GM18873 (cell line): ENCODE measurements around the gene KCTD16.

Source experiments
- ATAC-seq: cut with Tn5 transposase; IDR thresholded peaks from one replicate; pipeline ENCODE4 v1.9.1; 2021; ENCODE audit warnings: mild to moderate bottlenecking, moderate library complexity, moderate number of reproducible peaks; ENCODE audit not compliant: unreplicated experiment, low FRiP score

KCTD16 gene

DNA sequence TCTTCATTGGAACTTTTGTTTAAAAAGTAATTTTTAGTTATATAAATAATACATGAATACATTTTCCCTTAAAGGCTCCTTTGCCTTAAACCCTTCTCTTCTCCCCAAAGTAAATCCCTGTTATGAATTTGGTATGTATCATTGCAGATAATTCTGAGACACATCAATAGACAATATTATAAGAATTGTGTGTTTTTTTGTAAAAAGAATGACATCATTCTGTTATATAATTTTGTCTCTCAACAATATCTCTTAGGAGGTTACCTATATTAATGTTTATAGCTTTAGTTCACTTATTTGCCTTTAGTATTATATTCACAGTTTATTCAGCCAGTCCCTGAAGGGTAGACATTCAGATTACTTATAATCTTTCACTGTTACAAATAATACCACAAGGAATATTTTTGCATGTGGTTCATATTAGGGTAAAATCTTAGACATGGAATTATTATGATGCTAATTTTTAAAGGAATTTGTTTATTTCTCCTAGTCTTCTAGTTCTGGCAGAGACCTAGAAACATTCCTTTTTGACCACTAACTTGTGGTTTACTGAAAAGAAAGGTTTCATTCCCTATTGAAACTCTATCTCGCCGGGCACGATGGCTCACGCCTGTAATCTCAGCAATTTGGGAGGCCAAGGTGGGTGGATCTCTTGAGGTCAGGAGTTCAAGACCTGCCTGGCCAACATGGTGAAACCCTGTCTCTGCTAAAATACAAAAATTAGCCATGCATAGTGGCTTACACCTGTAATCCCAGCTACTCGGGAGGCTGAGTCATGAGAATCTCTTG lies 105.6 kb downstream of the KCTD16 start:
- no peak for ATAC-seq

DNA sequence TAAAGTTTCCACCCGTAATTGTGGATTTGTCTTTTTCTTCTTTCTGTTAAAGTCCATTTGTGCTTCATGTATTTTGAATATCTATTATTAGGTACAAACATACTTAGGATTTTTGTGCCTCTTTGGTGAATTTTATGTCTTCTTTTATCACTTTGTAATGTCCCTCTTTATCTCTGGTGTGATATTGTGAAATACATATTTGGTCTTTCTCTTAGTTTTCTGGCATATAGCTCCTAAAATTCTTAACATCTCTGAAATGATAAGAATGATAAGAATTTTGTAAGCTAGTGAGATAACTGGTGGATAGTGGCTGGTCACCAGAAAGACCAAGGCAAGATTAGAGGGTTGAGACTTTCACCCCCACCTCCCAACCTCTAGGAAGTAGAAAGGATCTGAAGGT lies 111.1 kb downstream of the KCTD16 start:
- ATAC-seq, result no peak

DNA sequence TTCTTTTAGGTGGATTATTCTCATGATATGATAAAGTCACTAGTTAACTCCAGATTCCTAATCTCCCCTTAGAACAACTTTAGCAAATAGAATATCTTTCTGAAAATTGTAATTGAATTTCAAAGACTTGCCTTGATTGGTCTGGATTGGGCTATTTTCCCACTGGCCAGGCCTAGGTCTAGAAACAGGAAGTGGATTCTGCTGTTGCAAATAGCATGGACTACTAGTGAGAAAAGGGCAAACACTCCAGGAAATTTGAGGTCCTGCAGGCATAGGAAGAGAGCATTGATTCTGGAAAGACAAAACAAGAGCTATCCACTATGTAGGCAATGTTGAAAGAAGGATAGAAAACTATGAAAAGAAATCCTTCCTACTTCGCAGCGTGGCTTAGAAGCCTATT lies 113.4 kb downstream of the KCTD16 start:
- no peak for ATAC-seq

DNA sequence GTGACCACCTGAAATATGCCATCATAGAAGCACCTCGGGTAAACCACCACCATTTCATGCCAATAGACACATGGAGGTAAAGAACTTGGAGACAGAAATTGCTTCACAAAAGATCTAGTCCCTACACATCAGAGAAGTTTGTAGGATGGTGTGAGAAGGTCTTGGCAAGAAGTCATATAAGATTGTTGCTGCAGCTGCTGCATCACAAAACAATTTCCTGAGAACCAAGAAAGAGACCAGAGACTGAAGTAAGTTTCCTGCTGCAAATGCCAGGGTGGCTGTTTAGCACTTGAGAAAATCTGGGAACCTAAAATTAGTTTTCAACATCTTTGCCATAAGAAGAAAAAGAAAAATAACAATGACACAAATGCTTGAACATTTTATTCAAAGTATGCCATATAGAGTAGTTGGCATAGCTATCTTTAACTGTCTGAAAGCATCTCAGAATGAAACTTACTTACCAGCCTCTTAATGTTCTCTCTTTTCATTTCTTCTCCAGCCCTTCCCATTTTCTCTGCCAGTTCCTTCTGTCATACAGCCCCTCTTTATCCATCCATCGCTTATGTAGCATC lies 114.3 kb downstream of the KCTD16 start:
- ATAC-seq, result no peak

DNA sequence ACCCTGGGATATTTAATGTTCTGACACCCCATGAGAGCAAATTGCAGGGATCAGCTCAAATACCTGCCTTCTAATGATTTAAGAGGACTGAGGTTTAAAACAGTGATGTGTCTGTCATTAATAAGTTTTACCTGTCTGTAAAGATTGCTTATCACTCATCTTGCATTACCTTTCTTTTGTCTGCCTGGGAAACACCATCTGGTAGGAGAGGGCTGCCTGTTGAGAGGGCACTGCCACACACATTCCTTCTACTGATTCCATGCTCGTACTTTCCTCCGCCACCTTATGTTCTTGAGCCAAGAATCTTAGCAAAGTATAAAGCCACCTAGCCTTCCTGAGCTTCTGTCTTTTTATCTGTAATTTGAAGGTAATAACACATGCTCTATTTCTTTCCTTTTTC lies 118.6 kb downstream of the KCTD16 start:
- ATAC-seq, result no peak

DNA sequence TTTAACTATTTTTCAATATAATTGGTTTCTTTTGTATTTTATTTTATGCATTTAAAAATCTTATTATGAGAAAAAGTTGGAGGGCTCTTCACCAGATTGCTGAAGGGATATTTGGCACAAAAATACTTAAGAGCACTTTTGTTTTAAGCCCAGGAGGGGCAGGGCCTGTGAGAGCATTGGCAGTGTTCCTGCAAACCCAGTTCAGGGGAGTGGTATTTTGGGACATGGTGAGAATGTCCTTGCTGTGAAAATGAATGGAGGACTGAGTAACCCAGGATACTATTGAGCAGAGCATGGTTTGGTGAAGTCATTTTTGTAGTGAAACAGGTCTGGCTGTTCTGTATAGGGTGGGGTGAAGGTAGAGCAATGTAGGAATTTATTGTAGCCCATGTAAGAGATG lies 121.4 kb downstream of the KCTD16 start:
- no peak for ATAC-seq

DNA sequence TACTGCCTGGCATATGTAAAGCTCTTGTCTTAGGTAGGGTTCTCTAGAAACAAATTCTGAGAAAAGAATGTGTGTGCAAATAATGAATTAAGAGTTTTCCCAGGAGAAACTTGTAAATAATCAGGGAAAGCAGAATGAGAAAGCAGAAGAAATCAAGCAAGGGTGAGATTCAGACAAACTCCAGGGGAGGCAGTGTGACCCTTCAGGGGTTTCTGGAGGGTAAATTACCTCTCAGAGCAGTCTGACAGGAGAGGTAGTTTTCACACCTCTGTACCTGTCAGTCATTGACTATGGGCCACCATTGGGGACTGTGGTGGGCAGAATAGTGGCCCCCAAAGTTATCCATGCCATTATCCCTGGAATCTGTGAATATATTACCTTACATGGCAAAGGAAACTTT lies 124.6 kb downstream of the KCTD16 start:
- ATAC-seq, result no peak

DNA sequence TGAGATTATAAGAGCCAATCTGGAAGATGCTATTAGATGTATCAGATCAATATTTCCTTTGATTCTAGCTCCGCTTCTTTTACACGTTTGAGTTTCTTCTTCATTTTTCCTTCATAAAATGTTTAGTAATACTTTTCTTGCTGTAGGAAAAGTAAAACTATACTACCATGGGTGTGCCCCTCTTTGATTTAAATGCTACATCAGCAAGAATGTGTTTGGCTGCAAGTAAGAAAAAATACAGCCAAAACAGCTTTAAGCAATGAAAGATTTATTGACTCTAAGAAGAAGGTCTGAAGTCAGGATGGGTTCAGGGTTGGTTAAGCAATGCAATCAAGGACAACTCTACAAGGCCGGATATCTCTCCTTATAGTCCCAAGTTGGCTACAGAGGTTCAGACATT lies 126.4 kb downstream of the KCTD16 start:
- no peak for ATAC-seq

DNA sequence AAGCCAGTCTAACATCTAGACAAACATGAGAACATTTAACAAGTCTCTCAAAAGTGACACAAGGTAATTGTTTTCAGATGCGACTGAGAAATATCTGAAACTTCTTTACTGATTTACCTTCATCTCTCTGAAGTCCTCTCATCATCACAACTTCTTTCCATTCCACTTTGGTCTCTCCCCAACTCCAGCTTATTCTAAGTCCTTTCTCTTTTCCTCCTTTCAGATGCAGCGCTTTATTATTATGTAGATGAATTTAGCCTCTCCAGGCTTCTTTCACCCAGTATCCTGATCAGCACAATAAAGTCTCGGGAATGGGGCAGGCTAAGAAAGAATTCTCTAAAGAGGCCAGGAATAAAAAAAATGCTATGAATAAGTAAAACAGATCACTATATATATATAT lies 128.0 kb downstream of the KCTD16 start:
- no peak for ATAC-seq

DNA sequence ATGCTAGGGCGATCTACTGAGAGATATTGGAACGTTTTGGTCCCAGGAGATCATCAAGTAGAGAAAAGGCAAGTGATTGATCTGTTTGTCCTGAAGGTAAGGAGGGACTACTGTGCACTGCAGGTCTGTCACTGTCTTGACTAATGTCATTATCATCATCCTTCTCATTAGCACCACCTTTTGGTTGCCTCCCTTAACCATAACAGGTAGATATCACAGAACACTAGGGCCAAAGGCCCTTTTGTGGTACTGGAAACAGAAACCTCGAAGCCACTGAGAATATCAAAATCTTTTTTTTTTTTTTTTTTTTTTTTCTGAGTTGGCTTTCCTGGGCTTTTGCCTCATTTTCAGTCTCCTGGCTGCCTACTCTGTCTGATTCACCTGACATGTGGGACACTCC lies 134.0 kb downstream of the KCTD16 start:
- ATAC-seq, result no peak

DNA sequence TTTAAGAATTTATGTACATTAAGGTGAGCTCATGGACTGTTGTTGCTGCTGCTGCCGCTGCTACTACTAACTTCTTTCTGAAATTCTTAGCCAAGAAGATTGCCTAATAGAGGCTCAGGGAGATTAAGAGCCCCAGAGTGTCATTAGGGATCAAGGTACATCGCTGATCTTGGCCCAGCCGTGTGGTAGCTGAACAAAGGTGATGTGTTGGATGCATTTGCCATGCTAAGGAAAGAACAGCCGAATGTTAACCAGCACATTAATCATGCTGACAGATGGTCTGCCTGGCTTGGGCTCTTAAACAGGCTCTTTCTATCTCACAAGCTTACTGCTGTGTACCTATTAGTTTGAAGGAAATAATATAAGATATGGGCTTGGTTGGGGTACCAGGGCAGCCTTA lies 137.1 kb downstream of the KCTD16 start:
- ATAC-seq, result no peak

DNA sequence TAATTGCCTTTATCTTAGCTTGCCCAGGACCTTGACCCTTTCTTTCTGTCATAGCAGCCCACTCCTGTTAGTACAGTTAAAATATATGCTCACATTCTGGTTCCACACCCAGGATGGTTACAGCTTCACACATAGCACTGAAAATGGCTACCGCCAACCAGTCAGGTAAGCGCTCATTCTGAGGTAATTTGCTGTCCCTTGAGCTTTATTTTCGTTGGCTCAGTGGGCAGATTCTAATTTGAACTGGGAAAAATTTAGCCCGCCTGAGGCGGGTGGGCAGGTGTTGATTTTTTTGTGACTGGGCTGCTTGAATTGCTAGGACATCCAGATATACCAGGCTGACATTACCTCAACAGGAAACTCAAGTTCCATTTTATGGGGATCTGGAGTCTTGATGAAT lies 137.5 kb downstream of the KCTD16 start:
- no peak for ATAC-seq

DNA sequence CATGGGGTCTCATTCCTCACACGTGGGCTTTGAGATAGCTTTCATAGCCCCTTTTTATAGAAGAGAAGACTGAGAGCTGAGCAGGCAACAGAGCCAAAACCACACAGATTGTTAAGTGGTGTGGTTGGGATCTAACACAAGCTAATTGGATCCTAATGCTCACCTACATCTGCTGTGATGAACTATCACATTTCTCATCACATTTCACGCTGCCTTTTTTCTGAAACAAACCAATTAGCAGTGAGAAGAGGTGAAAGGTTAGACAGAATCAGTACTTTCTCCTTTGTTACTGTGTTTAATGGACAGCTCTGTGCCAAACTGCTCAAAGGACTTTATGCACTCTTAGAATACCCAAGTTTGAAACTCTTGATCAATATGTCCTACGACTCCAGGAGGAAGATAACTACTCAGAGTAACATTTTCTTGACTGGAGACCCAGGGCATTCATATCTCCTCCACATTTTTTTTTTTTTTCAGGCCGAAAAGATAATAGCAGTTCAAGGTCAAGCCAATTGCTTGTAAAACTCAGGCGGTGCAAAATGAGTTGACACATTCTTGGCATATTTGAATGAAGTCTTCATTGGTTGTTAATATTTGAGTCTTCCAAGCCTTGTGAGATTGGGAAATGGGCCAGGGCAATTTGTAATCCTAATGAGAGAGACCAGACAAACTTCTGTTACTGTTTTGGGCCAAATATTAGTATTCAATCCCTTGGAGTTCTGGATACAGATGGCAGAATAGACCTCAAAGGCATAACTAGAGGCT lies 138.4 kb downstream of the KCTD16 start:
- no peak for ATAC-seq

DNA sequence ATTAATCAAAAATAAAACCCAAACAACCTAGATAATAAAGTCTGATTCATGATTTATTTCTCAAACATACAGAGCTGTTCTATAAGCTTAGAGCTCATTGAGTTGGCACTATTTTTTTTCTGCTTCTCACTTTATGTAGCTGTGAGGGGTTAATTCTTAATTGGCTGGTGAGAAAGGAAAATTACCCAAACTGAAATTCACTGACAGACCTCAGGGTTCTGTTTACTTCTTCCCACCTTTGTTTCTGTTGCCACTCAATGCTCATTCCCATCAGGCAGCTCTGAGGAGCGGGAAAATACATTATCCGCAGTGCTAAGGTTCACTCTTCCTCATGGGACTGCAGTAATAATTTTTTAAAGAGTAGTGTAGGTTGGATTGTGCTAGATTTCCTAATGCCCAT lies 139.9 kb downstream of the KCTD16 start:
- ATAC-seq, result no peak

DNA sequence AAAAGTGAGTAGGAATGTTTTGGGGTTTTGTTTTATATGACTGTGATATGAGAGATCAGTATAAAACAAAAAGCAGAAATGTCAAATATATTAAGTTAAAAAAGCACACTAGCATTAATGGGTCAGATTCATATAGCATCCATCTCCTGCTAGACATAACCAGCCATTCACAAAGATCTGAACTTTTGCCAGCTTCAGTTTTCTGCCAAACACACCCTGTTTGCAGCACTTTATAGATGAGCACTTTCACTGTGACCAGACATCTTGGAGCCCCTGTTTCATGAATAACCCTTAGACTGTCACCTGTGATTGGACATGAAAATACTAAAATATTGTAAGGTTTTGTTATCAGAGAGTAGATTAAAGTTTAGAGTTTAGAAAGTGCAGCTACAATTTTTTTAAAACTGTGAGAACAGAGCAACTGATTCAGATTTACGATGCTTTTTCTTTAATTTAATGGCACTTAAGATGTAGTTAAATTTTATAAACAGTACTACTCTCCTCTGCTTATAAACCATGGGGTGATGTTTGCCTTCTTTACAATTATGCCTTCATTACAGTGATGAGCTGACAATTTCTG lies 142.6 kb downstream of the KCTD16 start:
- no peak for ATAC-seq

DNA sequence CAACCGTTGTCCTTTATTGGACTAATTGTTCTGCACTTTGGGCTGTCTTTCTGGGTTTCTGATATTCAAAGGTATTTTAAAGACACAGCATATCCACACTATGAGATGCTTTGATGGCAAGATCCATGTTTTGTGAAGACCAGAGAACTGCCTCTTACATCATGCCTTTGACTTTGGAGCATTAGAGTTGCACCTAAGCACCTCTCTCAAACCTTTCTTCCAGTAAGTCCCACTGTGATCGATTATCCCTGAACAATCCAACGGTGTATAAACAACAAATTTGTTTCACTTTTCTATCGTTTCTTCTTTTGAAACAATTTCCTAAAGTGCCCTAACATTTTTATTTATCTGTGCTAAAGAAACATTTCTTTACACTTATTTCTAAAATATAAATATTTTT lies 144.4 kb downstream of the KCTD16 start:
- ATAC-seq, result no peak

DNA sequence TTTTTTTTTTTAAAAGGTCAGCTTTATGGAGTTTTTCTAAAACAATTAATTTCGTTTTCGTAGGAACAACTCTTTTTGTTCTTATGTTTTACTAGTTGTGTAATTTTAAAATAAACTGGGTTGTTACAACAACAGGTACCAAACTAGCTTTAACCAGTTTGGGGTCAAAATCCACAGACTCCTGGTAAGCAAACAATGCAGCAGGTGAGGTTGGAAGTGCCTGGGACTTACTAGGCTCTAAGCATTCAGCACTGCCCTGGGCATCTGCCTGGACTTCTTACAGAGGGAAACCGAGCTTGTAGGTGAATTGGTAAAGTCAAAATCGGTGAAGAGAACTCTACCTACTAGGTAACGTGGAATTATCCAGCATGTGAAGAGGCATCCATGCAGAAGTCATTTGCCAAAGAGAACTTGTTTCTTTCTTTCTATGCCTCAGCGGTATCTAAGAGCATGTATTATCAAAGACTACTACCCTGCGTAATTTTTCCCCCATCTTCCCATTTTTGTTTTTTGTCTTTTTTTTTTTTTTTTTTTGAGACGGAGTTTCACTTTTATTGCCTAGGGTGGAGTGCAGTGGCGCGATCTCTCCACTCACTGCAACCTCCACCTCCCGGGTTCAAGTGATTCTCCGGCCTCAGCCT lies 145.4 kb downstream of the KCTD16 start:
- no peak for ATAC-seq

DNA sequence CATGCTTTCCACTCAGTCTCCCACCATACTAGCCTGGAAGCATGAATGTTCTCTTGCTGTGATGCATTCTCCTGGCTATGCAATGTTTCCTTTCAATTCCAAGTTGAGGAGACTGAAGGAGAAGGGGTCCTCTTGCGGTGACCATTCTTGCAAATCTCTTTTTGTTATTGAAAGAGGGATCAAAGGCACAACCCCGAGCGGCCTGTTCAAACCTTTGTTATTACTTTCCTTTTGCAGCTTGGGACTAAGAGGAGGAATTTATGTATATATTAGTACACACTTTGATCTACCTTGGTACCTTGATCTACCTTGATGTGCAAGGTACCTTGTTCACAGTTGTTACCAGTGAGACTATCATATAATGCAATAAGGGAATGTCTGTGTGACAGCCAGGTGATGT lies 147.3 kb downstream of the KCTD16 start:
- no peak for ATAC-seq

DNA sequence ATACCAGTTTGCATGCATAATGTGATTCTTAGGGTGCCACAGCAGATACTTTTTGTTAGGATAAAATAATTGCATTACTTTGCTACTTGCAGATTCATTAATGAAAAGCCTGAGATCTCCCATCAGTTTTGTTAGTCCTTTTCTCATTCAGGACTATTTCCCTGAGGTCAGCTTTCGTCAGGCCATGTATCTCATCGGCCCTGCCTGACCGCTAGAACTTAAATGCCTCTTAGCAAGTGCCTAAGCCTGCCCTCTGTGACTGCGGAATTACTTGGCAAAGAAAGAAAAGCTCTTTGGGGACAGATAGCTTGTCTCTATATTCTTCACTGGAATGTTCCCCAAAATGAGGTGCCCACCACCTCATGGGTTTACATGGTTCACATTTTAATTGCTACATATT lies 147.8 kb downstream of the KCTD16 start:
- ATAC-seq, result no peak

DNA sequence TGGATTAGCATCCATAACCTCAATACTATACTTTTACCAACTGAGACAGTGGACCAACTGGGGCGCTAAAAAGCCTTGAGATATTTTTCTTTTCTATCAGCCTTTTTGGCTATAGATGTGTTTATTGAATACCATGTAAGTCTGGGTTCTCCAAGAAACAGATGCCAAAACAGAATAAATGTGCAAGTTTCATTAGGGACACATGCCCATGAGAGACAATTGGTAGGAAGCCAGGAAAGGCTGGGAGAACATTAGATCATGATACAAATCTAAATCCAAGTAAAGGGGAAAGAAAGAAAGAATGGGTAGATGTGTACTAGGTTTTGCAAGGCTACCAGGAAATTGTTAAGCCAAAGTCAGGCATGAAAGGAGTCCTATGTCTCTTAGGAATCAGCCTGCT lies 152.5 kb downstream of the KCTD16 start:
- no peak for ATAC-seq

DNA sequence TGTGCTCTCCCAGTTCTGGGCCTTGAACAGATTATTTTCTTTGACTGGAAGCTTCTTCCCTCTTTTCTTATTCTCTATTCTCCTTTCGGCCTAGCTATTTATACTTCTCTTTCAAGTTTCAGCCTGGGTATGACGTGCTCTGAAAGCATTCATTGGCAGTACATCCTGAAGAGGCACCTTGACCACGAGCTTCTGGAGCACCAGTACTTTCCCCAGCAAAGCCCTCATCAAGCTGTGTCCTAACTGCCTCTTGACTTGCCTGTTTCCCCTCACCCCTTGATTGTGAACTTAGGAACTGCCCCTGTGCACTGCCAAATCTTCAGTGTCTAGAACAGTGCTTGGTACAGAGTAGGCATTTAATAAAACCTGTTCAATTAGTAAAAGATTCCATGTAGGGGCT lies 154.9 kb downstream of the KCTD16 start:
- no peak for ATAC-seq
